Activated naive CD8-positive, alpha-beta T cell treated with anti-CD3 and anti-CD28 coated beads, Interleukin-2, amount 10 ng/mL, durations not matched to agents 7 days and 5 days (primary cell): Measurements from ENCODE around the gene SLC22A23. TPM values are rescaled to one million over a fixed set of nuclear protein-coding genes. Genes with fewer than 3 reads are reported as not detected.
A peak's percentile ranks its signal among the peaks of the same experiment; 100 is the strongest.

Experiments
- ATAC-seq: fragments of 150-1000 bp; cut with Tn5 transposase; one replicate; pipeline ENCODE4 v1.10.0; 2021; ENCODE audit warnings: low read depth, moderate library complexity
- POLR2A ChIA-PET: fragments of 350-600 bp; sonication (Branson Sonifier 250); formaldehyde crosslinking; loops from one replicate; lab custom pipeline; 2021; ENCODE audit warnings: antibody characterized with exemption; lab: Charles Lee
- DNase-seq: peaks from one replicate; pipeline ENCODE4 v3.0.0; 2021
- H3K27ac Mint-ChIP-seq: one replicate; pipeline ENCODE4 v1.8.0; 2022; ENCODE audit warnings: mild to moderate bottlenecking, mixed read lengths
- H3K27me3 Mint-ChIP-seq: one replicate; pipeline ENCODE4 v1.8.0; 2022; ENCODE audit warnings: mild to moderate bottlenecking, moderate library complexity, mixed read lengths
- H3K36me3 Mint-ChIP-seq: one replicate; pipeline ENCODE4 v1.8.0; 2021; ENCODE audit warnings: mild to moderate bottlenecking, mixed read lengths
- H3K4me1 Mint-ChIP-seq: one replicate; pipeline ENCODE4 v1.8.0; 2021; ENCODE audit warnings: mixed read lengths
- H3K4me3 Mint-ChIP-seq: one replicate; pipeline ENCODE4 v1.8.0; 2022; ENCODE audit warnings: mild to moderate bottlenecking, moderate library complexity, mixed read lengths
- H3K9me3 Mint-ChIP-seq: one replicate; pipeline ENCODE4 v1.8.0; 2021; ENCODE audit warnings: mixed read lengths
- total RNA-seq, 2 experiments: library from RNA; stranded (reverse); gene quantifications; one replicate each; pipeline ENCODE4 v1.2.3, GENCODE V29; 2021

Gene SLC22A23
- total RNA-seq, 2 experiments from 2014 or later = 0.82 to 1.2 TPM

GRCh38 chr6:3293271-3294155 is 163.3 kb downstream of the SLC22A23 start:
- ATAC-seq (no peak), DNase-seq (peak; percentile 17)
- no peak overlapping the region for H3K27ac Mint-ChIP-seq
- H3K9me3 Mint-ChIP-seq = no peaks in the 10 kb centered on the region
- H3K36me3 Mint-ChIP-seq = no peaks in the 10 kb centered on the region
- POLR2A ChIA-PET = no interaction called here
- H3K4me3 Mint-ChIP-seq = no peak overlapping the region
- H3K4me1 Mint-ChIP-seq = no peaks in the 10 kb centered on the region
- no peaks in the 10 kb centered on the region for H3K27me3 Mint-ChIP-seq

GRCh38 chr6:3292431-3293197 is 164.2 kb downstream of the SLC22A23 start:
- H3K4me1 Mint-ChIP-seq = no peaks in the 10 kb centered on the region
- no peaks in the 10 kb centered on the region for H3K27me3 Mint-ChIP-seq
- no peak overlapping the region for H3K4me3 Mint-ChIP-seq
- no peaks in the 10 kb centered on the region for H3K36me3 Mint-ChIP-seq
- ATAC-seq = no peak
- no peak for DNase-seq
- H3K9me3 Mint-ChIP-seq = no peaks in the 10 kb centered on the region
- H3K27ac Mint-ChIP-seq = no peak overlapping the region
- POLR2A ChIA-PET = no interaction called here

GRCh38 chr6:3291987-3292386 is 164.9 kb downstream of the SLC22A23 start:
- Mint-ChIP-seq H3K9me3 (no peaks in the 10 kb centered on the region), H3K4me3 (no peak overlapping the region), H3K36me3 (no peaks in the 10 kb centered on the region), H3K27ac (no peak overlapping the region), H3K27me3 (no peaks in the 10 kb centered on the region), H3K4me1 (no peaks in the 10 kb centered on the region)
- ATAC-seq (no peak), DNase-seq (no peak)
- POLR2A ChIA-PET = no interaction called here

GRCh38 chr6:3291346-3291745 is 165.5 kb downstream of the SLC22A23 start:
- Mint-ChIP-seq H3K36me3 (no peaks in the 10 kb centered on the region), H3K4me3 (no peak overlapping the region), H3K27ac (no peak overlapping the region), H3K4me1 (no peaks in the 10 kb centered on the region), H3K9me3 (no peaks in the 10 kb centered on the region), H3K27me3 (no peaks in the 10 kb centered on the region)
- POLR2A ChIA-PET = no interaction called here
- DNase-seq (no peak), ATAC-seq (no peak)

GRCh38 chr6:3290931-3291211 is 166.0 kb downstream of the SLC22A23 start:
- Mint-ChIP-seq H3K27me3 (no peaks in the 10 kb centered on the region), H3K36me3 (no peaks in the 10 kb centered on the region), H3K9me3 (no peaks in the 10 kb centered on the region), H3K4me1 (no peaks in the 10 kb centered on the region), H3K27ac (no peak overlapping the region), H3K4me3 (no peak overlapping the region)
- ATAC-seq = no peak
- no peak for DNase-seq
- POLR2A ChIA-PET = no interaction called here

- Mint-ChIP-seq H3K27me3 (no peaks in the 10 kb centered on the region), H3K27ac (no peak overlapping the region)
Measured at GRCh38 chr6:3290149-3290930, 166.5 kb downstream of the SLC22A23 start.

GRCh38 chr6:3289664-3290055 is 167.2 kb downstream of the SLC22A23 start:
- Mint-ChIP-seq H3K27ac (no peak overlapping the region), H3K4me1 (no peaks in the 10 kb centered on the region)

More at GRCh38 chr6:3290149-3290930, 166.5 kb downstream of the SLC22A23 start:
- no peak overlapping the region for H3K4me3 Mint-ChIP-seq
- H3K36me3 Mint-ChIP-seq = no peaks in the 10 kb centered on the region
- H3K9me3 Mint-ChIP-seq = no peaks in the 10 kb centered on the region
- POLR2A ChIA-PET = interaction anchor here (0.5 kb wide), 1 partner anchor 291 kb away, joined by 3 read pairs; no protein-coding TSS in a partner anchor
- no peaks in the 10 kb centered on the region for H3K4me1 Mint-ChIP-seq
- ATAC-seq = no peak
- DNase-seq = no peak

GRCh38 chr6:3288711-3289663 is 167.9 kb downstream of the SLC22A23 start:
- ATAC-seq (no peak), DNase-seq (no peak)
- H3K36me3 Mint-ChIP-seq = no peaks in the 10 kb centered on the region
- H3K9me3 Mint-ChIP-seq = no peaks in the 10 kb centered on the region
- no peaks in the 10 kb centered on the region for H3K27me3 Mint-ChIP-seq
- no peak overlapping the region for H3K27ac Mint-ChIP-seq
- no peaks in the 10 kb centered on the region for H3K4me1 Mint-ChIP-seq
- POLR2A ChIA-PET = no interaction called here
- H3K4me3 Mint-ChIP-seq = no peak overlapping the region

More at GRCh38 chr6:3289664-3290055, 167.2 kb downstream of the SLC22A23 start:
- ATAC-seq (no peak), DNase-seq (no peak)
- Mint-ChIP-seq H3K27me3 (no peaks in the 10 kb centered on the region), H3K36me3 (no peaks in the 10 kb centered on the region), H3K9me3 (no peaks in the 10 kb centered on the region), H3K4me3 (no peak overlapping the region)
- POLR2A ChIA-PET = interaction anchor here (0.5 kb wide), 1 partner anchor 290 kb away, joined by 3 read pairs; no protein-coding TSS in a partner anchor

GRCh38 chr6:3287976-3288707 is 168.7 kb downstream of the SLC22A23 start:
- H3K36me3 Mint-ChIP-seq = no peaks in the 10 kb centered on the region
- H3K4me3 Mint-ChIP-seq = no peak overlapping the region
- no peak overlapping the region for H3K27ac Mint-ChIP-seq
- no peaks in the 10 kb centered on the region for H3K9me3 Mint-ChIP-seq
- DNase-seq (no peak), ATAC-seq (no peak)
- no peaks in the 10 kb centered on the region for H3K4me1 Mint-ChIP-seq
- no peaks in the 10 kb centered on the region for H3K27me3 Mint-ChIP-seq
- POLR2A ChIA-PET = no interaction called here

- DNase-seq (no peak), ATAC-seq (no peak)
- Mint-ChIP-seq H3K36me3 (no peaks in the 10 kb centered on the region), H3K27me3 (no peaks in the 10 kb centered on the region), H3K9me3 (no peaks in the 10 kb centered on the region), H3K4me3 (no peak overlapping the region), H3K27ac (no peak overlapping the region), H3K4me1 (no peaks in the 10 kb centered on the region)
- POLR2A ChIA-PET = no interaction called here
Measured at GRCh38 chr6:3287308-3287707, 169.5 kb downstream of the SLC22A23 start.

- H3K4me1 Mint-ChIP-seq = no peaks in the 10 kb centered on the region
- no peaks in the 10 kb centered on the region for H3K36me3 Mint-ChIP-seq
- no peaks in the 10 kb centered on the region for H3K9me3 Mint-ChIP-seq
- DNase-seq = no peak
- H3K27ac Mint-ChIP-seq = no peak overlapping the region
- no peaks in the 10 kb centered on the region for H3K27me3 Mint-ChIP-seq
- no peak overlapping the region for H3K4me3 Mint-ChIP-seq
- no peak for ATAC-seq
- POLR2A ChIA-PET = no interaction called here
Measured at GRCh38 chr6:3286641-3287171, 170.1 kb downstream of the SLC22A23 start.

GRCh38 chr6:3285732-3286131 is 171.1 kb downstream of the SLC22A23 start:
- Mint-ChIP-seq H3K27me3 (no peaks in the 10 kb centered on the region), H3K36me3 (no peaks in the 10 kb centered on the region), H3K4me3 (no peak overlapping the region), H3K4me1 (no peaks in the 10 kb centered on the region), H3K9me3 (no peaks in the 10 kb centered on the region), H3K27ac (no peak overlapping the region)
- ATAC-seq = no peak
- no peak for DNase-seq
- POLR2A ChIA-PET = no interaction called here
